ENCODE results near the gene TSHZ1.

TSHZ1 gene

GRCh38 chr18:75273817-75274216 is 63.2 kb downstream of the TSHZ1 start:
- no peak overlapping the region for H3K4me3 Mint-ChIP-seq
- H3K36me3 Mint-ChIP-seq (ENCODE audit: insufficient read depth), result no peaks in the 10 kb centered on the region
- peaks cover 33 to 66% of the 10 kb centered on the region in 2 donors for H3K4me1 Mint-ChIP-seq (ENCODE audit: low read depth in 2 of 2)
- H3K27me3 Mint-ChIP-seq, result no peaks in the 10 kb centered on the region
- DNase-seq (no peak), ATAC-seq (replicated peaks) (no peak)
- H3K9me3 Mint-ChIP-seq, result no peaks in the 10 kb centered on the region
- no peak overlapping the region for H3K27ac Mint-ChIP-seq

- DNase-seq, result no peak
- Mint-ChIP-seq H3K4me3 (no peak overlapping the region), H3K9me3 (no peaks in the 10 kb centered on the region), H3K4me1 (ENCODE audit: low read depth in 2 of 2) (peaks cover 42 to 66% of the 10 kb centered on the region in 2 donors), H3K27me3 (no peaks in the 10 kb centered on the region), H3K36me3 (ENCODE audit: insufficient read depth) (peaks cover 3% of the 10 kb centered on the region), H3K27ac (no peak overlapping the region)
- ATAC-seq (replicated peaks), result no peak
Observed at GRCh38 chr18:75275226-75275625, 64.6 kb downstream of the TSHZ1 start.

- Mint-ChIP-seq H3K27me3 (no peaks in the 10 kb centered on the region), H3K4me3 (peak overlapping the region; percentile 18 to 21), H3K27ac (peak overlapping the region; percentile 73 to 86), H3K4me1 (ENCODE audit: low read depth in 2 of 2) (peaks cover 55 to 76% of the 10 kb centered on the region in 2 donors), H3K36me3 (ENCODE audit: insufficient read depth) (peaks cover 3% of the 10 kb centered on the region), H3K9me3 (no peaks in the 10 kb centered on the region)
- ATAC-seq (replicated peaks), result peak; percentile 48
- DNase-seq, result no peak
Observed at GRCh38 chr18:75276818-75277609, 66.4 kb downstream of the TSHZ1 start.

GRCh38 chr18:75277610-75277928 is 67.0 kb downstream of the TSHZ1 start:
- Mint-ChIP-seq H3K36me3 (ENCODE audit: insufficient read depth) (peaks cover 3% of the 10 kb centered on the region), H3K4me1 (ENCODE audit: low read depth in 2 of 2) (peaks cover 56 to 78% of the 10 kb centered on the region in 2 donors), H3K9me3 (no peaks in the 10 kb centered on the region), H3K4me3 (no peak overlapping the region), H3K27ac (peak overlapping the region; percentile 73 to 86), H3K27me3 (no peaks in the 10 kb centered on the region)
- no peak for ATAC-seq (replicated peaks)
- no peak for DNase-seq

- no peak overlapping the region for H3K4me3 Mint-ChIP-seq
- no peaks in the 10 kb centered on the region for H3K9me3 Mint-ChIP-seq
- peaks cover 53 to 76% of the 10 kb centered on the region in 2 donors for H3K4me1 Mint-ChIP-seq (ENCODE audit: low read depth in 2 of 2)
- no peak for DNase-seq
- H3K27me3 Mint-ChIP-seq, result no peaks in the 10 kb centered on the region
- peaks cover 7% of the 10 kb centered on the region for H3K36me3 Mint-ChIP-seq (ENCODE audit: insufficient read depth)
- no peak for ATAC-seq (replicated peaks)
- peak overlapping the region; percentile 89 to 91 for H3K27ac Mint-ChIP-seq
Observed at GRCh38 chr18:75279381-75279780, 68.8 kb downstream of the TSHZ1 start.

- Mint-ChIP-seq H3K27me3 (no peaks in the 10 kb centered on the region), H3K4me3 (no peak overlapping the region), H3K36me3 (ENCODE audit: insufficient read depth) (peaks cover 10% of the 10 kb centered on the region), H3K9me3 (no peaks in the 10 kb centered on the region), H3K4me1 (ENCODE audit: low read depth in 2 of 2) (peaks cover 49 to 72% of the 10 kb centered on the region in 2 donors), H3K27ac (peak overlapping the region; percentile 89 to 91)
- DNase-seq, result no peak
- no peak for ATAC-seq (replicated peaks)
Observed at GRCh38 chr18:75280427-75281280, 70.1 kb downstream of the TSHZ1 start.

- Mint-ChIP-seq H3K4me1 (ENCODE audit: low read depth in 2 of 2) (peaks cover 39 to 60% of the 10 kb centered on the region in 2 donors), H3K27me3 (no peaks in the 10 kb centered on the region), H3K36me3 (ENCODE audit: insufficient read depth) (peaks cover 16% of the 10 kb centered on the region), H3K4me3 (no peak overlapping the region), H3K9me3 (no peaks in the 10 kb centered on the region), H3K27ac (peak overlapping the region; percentile 53 to 89)
- DNase-seq, result no peak
- ATAC-seq (replicated peaks), result no peak
Observed at GRCh38 chr18:75282746-75283145, 72.1 kb downstream of the TSHZ1 start.

GRCh38 chr18:75283731-75284130 is 73.1 kb downstream of the TSHZ1 start:
- Mint-ChIP-seq H3K4me1 (ENCODE audit: low read depth in 2 of 2) (peaks cover 36 to 54% of the 10 kb centered on the region in 2 donors), H3K9me3 (no peaks in the 10 kb centered on the region), H3K27me3 (no peaks in the 10 kb centered on the region), H3K27ac (peak overlapping the region in 1 of 2 donors; percentile 79), H3K4me3 (no peak overlapping the region), H3K36me3 (ENCODE audit: insufficient read depth) (peaks cover 24% of the 10 kb centered on the region)
- DNase-seq (no peak), ATAC-seq (replicated peaks) (no peak)

- DNase-seq (no peak), ATAC-seq (replicated peaks) (no peak)
- H3K4me3 Mint-ChIP-seq, result no peak overlapping the region
- H3K4me1 Mint-ChIP-seq (ENCODE audit: low read depth in 2 of 2), result peaks cover 29 to 48% of the 10 kb centered on the region in 2 donors
- H3K27ac Mint-ChIP-seq, result peak overlapping the region in 1 of 2 donors; percentile 1
- H3K9me3 Mint-ChIP-seq, result no peaks in the 10 kb centered on the region
- H3K36me3 Mint-ChIP-seq (ENCODE audit: insufficient read depth), result peaks cover 23% of the 10 kb centered on the region
- H3K27me3 Mint-ChIP-seq, result no peaks in the 10 kb centered on the region
Observed at GRCh38 chr18:75284566-75284965, 74.0 kb downstream of the TSHZ1 start.

- peaks cover 27% of the 10 kb centered on the region for H3K36me3 Mint-ChIP-seq (ENCODE audit: insufficient read depth)
- H3K4me3 Mint-ChIP-seq, result no peak overlapping the region
- ATAC-seq (replicated peaks) (no peak), DNase-seq (no peak)
- H3K4me1 Mint-ChIP-seq (ENCODE audit: low read depth in 2 of 2), result peaks cover 17 to 35% of the 10 kb centered on the region in 2 donors
- no peaks in the 10 kb centered on the region for H3K27me3 Mint-ChIP-seq
- H3K9me3 Mint-ChIP-seq, result no peaks in the 10 kb centered on the region
- H3K27ac Mint-ChIP-seq, result no peak overlapping the region
Observed at GRCh38 chr18:75285876-75286275, 75.3 kb downstream of the TSHZ1 start.

GRCh38 chr18:75287006-75287405 is 76.4 kb downstream of the TSHZ1 start:
- Mint-ChIP-seq H3K4me3 (no peak overlapping the region), H3K27ac (no peak overlapping the region), H3K4me1 (ENCODE audit: low read depth in 2 of 2) (peaks cover 8 to 24% of the 10 kb centered on the region in 2 donors), H3K9me3 (no peaks in the 10 kb centered on the region), H3K27me3 (no peaks in the 10 kb centered on the region), H3K36me3 (ENCODE audit: insufficient read depth) (peaks cover 27% of the 10 kb centered on the region)
- DNase-seq (no peak), ATAC-seq (replicated peaks) (no peak)

- Mint-ChIP-seq H3K4me1 (ENCODE audit: low read depth in 2 of 2) (peaks cover 4 to 17% of the 10 kb centered on the region in 2 donors), H3K36me3 (ENCODE audit: insufficient read depth) (peaks cover 27% of the 10 kb centered on the region), H3K27ac (no peak overlapping the region), H3K27me3 (no peaks in the 10 kb centered on the region), H3K9me3 (no peaks in the 10 kb centered on the region), H3K4me3 (no peak overlapping the region)
- ATAC-seq (replicated peaks) (no peak), DNase-seq (no peak)
Observed at GRCh38 chr18:75287700-75288099, 77.1 kb downstream of the TSHZ1 start.

- Mint-ChIP-seq H3K27me3 (no peaks in the 10 kb centered on the region), H3K4me1 (ENCODE audit: low read depth in 2 of 2) (peaks cover 1 to 8% of the 10 kb centered on the region in 2 donors), H3K4me3 (no peak overlapping the region), H3K9me3 (no peaks in the 10 kb centered on the region), H3K36me3 (ENCODE audit: insufficient read depth) (peaks cover 23% of the 10 kb centered on the region), H3K27ac (no peak overlapping the region)
- ATAC-seq (replicated peaks) (no peak), DNase-seq (no peak)
Observed at GRCh38 chr18:75289761-75290160, 79.2 kb downstream of the TSHZ1 start.
